HepG2 (cell line): ENCODE results near the gene KIF13A. TPM values are rescaled to one million over a fixed set of nuclear protein-coding genes. Genes with fewer than 3 reads are reported as not detected.

Source experiments
- ATAC-seq: fragments of 200-7000 bp; cut with Tn5 transposase; 3 replicates; pipeline ENCODE4 v1.9.1; 2020; ENCODE audit warnings: mild to moderate bottlenecking, moderate library complexity
- BruUV-seq: library from RNA; stranded (reverse); fragments of 400-500 nt; replicated peaks from 2 replicates; lab custom pipeline; 2021; lab: Mats Ljungman, UMichigan
- CTCF ChIA-PET: fragments of 300-600 bp; formaldehyde crosslinking; extraction: SDS; loops from one replicate; lab custom pipeline; 2021; ENCODE audit warnings: low total read pairs, inconsistent platforms, low intra/inter-chr PET ratio; lab: Yijun Ruan, JAX
- POLR2A ChIA-PET: fragments of 350-600 bp; sonication (Branson Sonifier 250); formaldehyde crosslinking; loops from one replicate; lab custom pipeline; 2020; ENCODE audit warnings: antibody characterized with exemption, inconsistent platforms; lab: Yijun Ruan, JAX
- DNase-seq: peaks from one replicate; pipeline ENCODE4 v3.0.0-alpha.2; 2015; ENCODE audit warnings: low spot score
- FAIRE-seq: peaks from 3 replicates; lab custom pipeline; 2011; peaks lifted over from hg19 to GRCh38; lab: Jason Lieb, UNC
- H2AFZ ChIP-seq: one replicate; pipeline ENCODE4 v1.6.1; 2011; ENCODE audit warnings: low read length, inconsistent platforms
- H3K27ac ChIP-seq: fragments of 300-600 bp; 3 replicates; pipeline ENCODE4 v1.8.0; 2011; ENCODE audit warnings: mixed run types, mild to moderate bottlenecking, mixed read lengths, low read length, inconsistent platforms; ENCODE audit not compliant: insufficient read depth; ENCODE audit errors: extremely low read length
- H3K27me3 ChIP-seq, 2 experiments: fragments of 200-600 bp in 1 of 2; 2 replicates in 1 of 2; 3 replicates in 1 of 2; pipeline versions ENCODE4 v1.6.0 to v1.8.0; 2011; ENCODE audit warnings: low read length in 2 of 2, mild to moderate bottlenecking in 2 of 2, moderate library complexity in 2 of 2, inconsistent platforms in 1 of 2; ENCODE audit not compliant: insufficient read depth in 2 of 2, control insufficient read depth in 1 of 2
- H3K36me3 ChIP-seq, 2 experiments: fragments of 200-600 bp in 1 of 2; replicated peaks in 1 of 2; 2 replicates in 1 of 2; 3 replicates in 1 of 2; pipeline versions ENCODE4 v1.5.1 to v1.8.0; 2011; ENCODE audit warnings: low read length in 2 of 2, inconsistent platforms in 1 of 2; ENCODE audit not compliant: insufficient read depth in 2 of 2, control insufficient read depth in 1 of 2
- H3K4me1 ChIP-seq: 2 replicates; pipeline ENCODE4 v1.5.1; 2012; ENCODE audit warnings: low read length, inconsistent platforms; ENCODE audit not compliant: insufficient read depth
- H3K4me2 ChIP-seq: 2 replicates; pipeline ENCODE4 v1.6.0; 2011; ENCODE audit warnings: low read depth, low read length, inconsistent platforms
- H3K4me3 ChIP-seq, 3 experiments: fragments of 200-600 bp in 1 of 3; sonication (generic), shearing (Covaris generic) in 1 of 3; replicated peaks in 1 of 3; 2 replicates each; pipeline ENCODE4 v1.5.1; 2011 to 2016; ENCODE audit warnings: low read length in 3 of 3, inconsistent platforms in 2 of 3, low read depth in 2 of 3, mild to moderate bottlenecking in 2 of 3, control low read depth in 1 of 3, mixed read lengths in 1 of 3; ENCODE audit not compliant: insufficient read depth in 1 of 3
- H3K79me2 ChIP-seq: one replicate; pipeline ENCODE4 v1.6.1; 2011; ENCODE audit warnings: low read length, inconsistent platforms; ENCODE audit not compliant: insufficient read depth
- H3K9ac ChIP-seq: 2 replicates; pipeline ENCODE4 v1.6.0; 2011; ENCODE audit warnings: mild to moderate bottlenecking, low read depth, low read length, inconsistent platforms; ENCODE audit not compliant: insufficient read depth
- H3K9me3 ChIP-seq: 2 replicates; pipeline ENCODE4 v1.5.1; 2012; ENCODE audit warnings: mild to moderate bottlenecking, low read length
- H4K20me1 ChIP-seq: 2 replicates; pipeline ENCODE4 v1.6.0; 2011; ENCODE audit warnings: inconsistent platforms, mild to moderate bottlenecking, low read length, moderate library complexity; ENCODE audit not compliant: insufficient read depth
- SIN3A ChIP-seq: IDR thresholded peaks from 2 replicates; pipeline ENCODE4 v1.6.1; 2011; ENCODE audit warnings: low read depth, mild to moderate bottlenecking, control low read depth, low read length, borderline replicate concordance
- ZFP82 ChIP-seq: sonication (generic); formaldehyde crosslinking; IDR thresholded peaks from 2 replicates; pipeline ENCODE4 v1.5.1; 2020; ENCODE audit warnings: mild to moderate bottlenecking, missing genetic modification reagents, borderline replicate concordance
- ZNF331 ChIP-seq: sonication (generic); formaldehyde crosslinking; IDR thresholded peaks from 2 replicates; pipeline ENCODE4 v1.4.0; 2020; ENCODE audit warnings: missing genetic modification reagents
- ZNF749 ChIP-seq: sonication (generic); formaldehyde crosslinking; IDR thresholded peaks from 2 replicates; pipeline ENCODE4 v1.8.0; 2022; ENCODE audit warnings: mild to moderate bottlenecking, missing genetic modification reagents, moderate library complexity, borderline replicate concordance
- WGBS: methylation state at CpG from one replicate; pipeline ENCODE4 v1.1.6; 2017; ENCODE audit warnings: low lambda C conversion rate; 5-methylcytosine and 5-hydroxymethylcytosine counted together
- in situ Hi-C: cut with HindIII; loops from 2 replicates; pipeline ENCODE4 v1.10.0; 2017; ENCODE audit warnings: low pct_unique_long_range_greater_than_20kb; ENCODE audit not compliant: extremely low pct_ligation_motif_present
- intact Hi-C: fragments of 100-400 bp; cut with micrococcal nuclease; formaldehyde crosslinking; loops from one replicate; pipeline ENCODE4 v1.10.0; 2022; ENCODE audit not compliant: unreplicated experiment
- polyA plus RNA-seq, 8 experiments: library from polyadenylated mRNA; depleted of rRNA in 3 of 8; stranded (reverse) in 7 of 8; unstranded in 1 of 8; fragments of >200 nt; fragmentation: Illumina TruSeq in 4 of 8; extraction: Trizol in 4 of 8; gene quantifications; 2 replicates each; pipeline versions ENCODE4 v1.2.1 to v1.2.3, GENCODE V29; 2011 to 2016; ENCODE audit warnings: low read depth in 4 of 8, missing spikeins in 1 of 8, mixed read lengths in 1 of 8; ENCODE audit not compliant: insufficient read depth in 1 of 8
- total RNA-seq, 5 experiments: library from RNA; depleted of rRNA; stranded (reverse); fragments of >200 nt; fragmentation: Illumina TruSeq; extraction: Trizol; gene quantifications; 2 replicates each; pipeline ENCODE4 v1.2.3, GENCODE V29; 2016; ENCODE audit warnings: low read depth in 1 of 5
- TF ChIP-seq, protein P1 (sequence below): sonication (generic); formaldehyde crosslinking; IDR thresholded peaks from 2 replicates; pipeline ENCODE4 v1.9.0; 2021; ENCODE audit warnings: missing genetic modification reagents, mild to moderate bottlenecking, borderline replicate concordance

The KIF13A gene
- total and polyA plus RNA-seq, 2 of the 13 experiments (the other 11 are each of a cell fraction or from before 2014, with no cell fraction given), result 21.1 to 37.2 TPM

- no peak for ATAC-seq
- H3K4me3 ChIP-seq, result no peak overlapping the region
- H3K79me2 ChIP-seq, result no peaks in the 10 kb centered on the region
- H3K27me3 ChIP-seq, result no peaks in the 10 kb centered on the region
- no peak overlapping the region for H3K4me2 ChIP-seq
- no peak for DNase-seq
- H3K9ac ChIP-seq, result no peak overlapping the region
- no peaks in the 10 kb centered on the region for H3K9me3 ChIP-seq
- TF ChIP-seq SIN3A, result no peak
- 0 out of 2 replicates have a peak, but pooled peaks have one; percentile 30 for TF ChIP-seq ZFP82
- TF ChIP-seq ZNF331 (CRISPR knock-in tag), result no peak
- TF ChIP-seq, protein P1, sequence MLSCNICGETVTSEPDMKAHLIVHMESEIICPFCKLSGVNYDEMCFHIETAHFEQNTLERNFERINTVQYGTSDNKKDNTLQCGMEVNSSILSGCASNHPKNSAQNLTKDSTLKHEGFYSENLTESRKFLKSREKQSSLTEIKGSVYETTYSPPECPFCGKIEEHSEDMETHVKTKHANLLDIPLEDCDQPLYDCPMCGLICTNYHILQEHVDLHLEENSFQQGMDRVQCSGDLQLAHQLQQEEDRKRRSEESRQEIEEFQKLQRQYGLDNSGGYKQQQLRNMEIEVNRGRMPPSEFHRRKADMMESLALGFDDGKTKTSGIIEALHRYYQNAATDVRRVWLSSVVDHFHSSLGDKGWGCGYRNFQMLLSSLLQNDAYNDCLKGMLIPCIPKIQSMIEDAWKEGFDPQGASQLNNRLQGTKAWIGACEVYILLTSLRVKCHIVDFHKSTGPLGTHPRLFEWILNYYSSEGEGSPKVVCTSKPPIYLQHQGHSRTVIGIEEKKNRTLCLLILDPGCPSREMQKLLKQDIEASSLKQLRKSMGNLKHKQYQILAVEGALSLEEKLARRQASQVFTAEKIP, result no peak
- TF ChIP-seq ZNF749 (CRISPR knock-in tag), result no peak
- ChIA-PET CTCF (no interaction called here), POLR2A (no interaction called here)
- peaks cover 7% of the 10 kb centered on the region for H3K4me1 ChIP-seq
- FAIRE-seq, result no peak
- H2AFZ ChIP-seq, result no peak overlapping the region
- H3K36me3 ChIP-seq, result no peaks in the 10 kb centered on the region
- H4K20me1 ChIP-seq, result no peaks in the 10 kb centered on the region
- 99% methylated on average over 2 of the region's 2 CpGs for WGBS
- in situ Hi-C loops (no loop called here), intact Hi-C loops (no loop called here)
- no peak overlapping the region for H3K27ac ChIP-seq
- BruUV-seq, result no TSS peak
Observed at GRCh38 chr6:17938901-17939300, 48.5 kb downstream of the KIF13A start.
